H9 (cell line): ENCODE results near the gene CFAP298. TPM values are rescaled to one million over a fixed set of nuclear protein-coding genes. Genes with fewer than 3 reads are reported as not detected.

Experiments used
- DNase-seq: peaks from one replicate; pipeline ENCODE4 v3.0.0-alpha.2; 2017
- H2AFZ ChIP-seq: one replicate; pipeline ENCODE4 v1.6.1; 2013; ENCODE audit warnings: mild to moderate bottlenecking, low read length, control low read depth, moderate library complexity
- H2AK5ac ChIP-seq: 2 replicates; pipeline ENCODE4 v1.6.1; 2013; ENCODE audit warnings: low read length, control low read depth, mixed read lengths; ENCODE audit not compliant: insufficient read length
- H2BK120ac ChIP-seq: one replicate; pipeline ENCODE4 v1.6.1; 2013; ENCODE audit warnings: low read depth, mild to moderate bottlenecking, low read length, control low read depth, inconsistent platforms; ENCODE audit not compliant: poor library complexity, severe bottlenecking
- H2BK12ac ChIP-seq: 2 replicates; pipeline ENCODE4 v1.6.1; 2013; ENCODE audit warnings: low read length, control low read depth, mixed read lengths, low read depth; ENCODE audit not compliant: insufficient read length
- H2BK15ac ChIP-seq: 2 replicates; pipeline ENCODE4 v1.6.1; 2013; ENCODE audit warnings: low read depth, low read length, control low read depth
- H2BK20ac ChIP-seq: one replicate; pipeline ENCODE4 v1.6.1; 2013; ENCODE audit warnings: low read depth, mild to moderate bottlenecking, low read length, control low read depth, inconsistent platforms; ENCODE audit not compliant: poor library complexity, severe bottlenecking
- H2BK5ac ChIP-seq: 2 replicates; pipeline ENCODE4 v1.6.1; 2013; ENCODE audit warnings: low read length, control low read depth, mixed read lengths; ENCODE audit not compliant: insufficient read length
- H3K14ac ChIP-seq: 2 replicates; pipeline ENCODE4 v1.6.1; 2013; ENCODE audit warnings: low read length, control low read depth; ENCODE audit not compliant: insufficient read depth
- H3K18ac ChIP-seq: 2 replicates; pipeline ENCODE4 v1.6.1; 2013; ENCODE audit warnings: low read depth, mild to moderate bottlenecking, mixed read lengths, low read length, control low read depth; ENCODE audit not compliant: insufficient read length
- H3K23ac ChIP-seq: 2 replicates; pipeline ENCODE4 v1.6.1; 2013; ENCODE audit warnings: low read length, control low read depth, mixed read lengths, low read depth; ENCODE audit not compliant: insufficient read length
- H3K23me2 ChIP-seq: 2 replicates; pipeline ENCODE4 v1.6.1; 2013; ENCODE audit warnings: low read depth, mild to moderate bottlenecking, mixed read lengths, low read length, control low read depth; ENCODE audit not compliant: insufficient read length, poor library complexity, severe bottlenecking
- H3K27ac ChIP-seq: 2 replicates; pipeline ENCODE4 v1.5.1; 2013; ENCODE audit warnings: low read length, control low read depth, mixed read lengths, low read depth; ENCODE audit not compliant: insufficient read length
- H3K27me3 ChIP-seq: 2 replicates; pipeline ENCODE4 v1.6.1; 2013; ENCODE audit warnings: low read length, control low read depth, inconsistent platforms; ENCODE audit not compliant: insufficient read depth
- H3K4ac ChIP-seq: 2 replicates; pipeline ENCODE4 v1.6.1; 2013; ENCODE audit warnings: low read depth, mild to moderate bottlenecking, control low read depth, inconsistent platforms, low read length, moderate library complexity
- H3K4me1 ChIP-seq: 2 replicates; pipeline ENCODE4 v1.6.1; 2013; ENCODE audit warnings: low read length, control low read depth, inconsistent platforms; ENCODE audit not compliant: insufficient read depth
- H3K4me2 ChIP-seq: 2 replicates; pipeline ENCODE4 v1.6.1; 2013; ENCODE audit warnings: low read length, control low read depth, mixed read lengths; ENCODE audit not compliant: insufficient read length, insufficient read depth
- H3K56ac ChIP-seq: 2 replicates; pipeline ENCODE4 v1.6.1; 2013; ENCODE audit warnings: low read depth, mild to moderate bottlenecking, mixed read lengths, low read length, control low read depth; ENCODE audit not compliant: insufficient read length
- H3K79me1 ChIP-seq: 2 replicates; pipeline ENCODE4 v1.6.1; 2013; ENCODE audit warnings: low read depth, mild to moderate bottlenecking, moderate library complexity, low read length, control low read depth, inconsistent platforms; ENCODE audit not compliant: insufficient read depth, poor library complexity, severe bottlenecking
- H3K79me2 ChIP-seq: 2 replicates; pipeline ENCODE4 v1.6.1; 2013; ENCODE audit warnings: low read length, control low read depth, inconsistent platforms; ENCODE audit not compliant: insufficient read depth
- H3K9ac ChIP-seq: 2 replicates; pipeline ENCODE4 v1.6.1; 2013; ENCODE audit warnings: low read length, control low read depth, mixed read lengths; ENCODE audit not compliant: insufficient read length; ENCODE audit errors: extremely low read depth
- H3K9me3 ChIP-seq: one replicate; pipeline ENCODE4 v1.6.1; 2013; ENCODE audit warnings: low read depth, low read length, inconsistent platforms; ENCODE audit not compliant: control insufficient read depth
- H3T11ph ChIP-seq: one replicate; pipeline ENCODE4 v1.6.1; 2013; ENCODE audit warnings: mild to moderate bottlenecking, low read length, control low read depth, inconsistent platforms
- H4K20me1 ChIP-seq: one replicate; pipeline ENCODE4 v1.6.1; 2013; ENCODE audit not compliant: control insufficient read depth, insufficient read length, insufficient read depth
- H4K5ac ChIP-seq: 2 replicates; pipeline ENCODE4 v1.6.1; 2013; ENCODE audit warnings: low read depth, mild to moderate bottlenecking, mixed read lengths, low read length, control low read depth; ENCODE audit not compliant: insufficient read length
- H4K8ac ChIP-seq: replicated peaks from 2 replicates; pipeline ENCODE4 v1.6.1; 2013; ENCODE audit warnings: low read length, control low read depth, mixed read lengths, low read depth; ENCODE audit not compliant: insufficient read length
- H4K91ac ChIP-seq: 2 replicates; pipeline ENCODE4 v1.6.1; 2013; ENCODE audit warnings: low read depth, mild to moderate bottlenecking, moderate library complexity, mixed read lengths, low read length, control low read depth; ENCODE audit not compliant: insufficient read length
- H3K27ac Mint-ChIP-seq, 3 experiments: 2 replicates in 2 of 3; 3 replicates in 1 of 3; pipeline ENCODE4 v1.8.0; 2020 to 2021; ENCODE audit warnings: mixed read lengths in 3 of 3, mild to moderate bottlenecking in 1 of 3, moderate library complexity in 1 of 3
- H3K27me3 Mint-ChIP-seq: 2 replicates; pipeline ENCODE4 v1.8.0; 2021; ENCODE audit warnings: low read depth, mild to moderate bottlenecking, moderate library complexity, mixed read lengths
- H3K36me3 Mint-ChIP-seq, 3 experiments: 2 replicates in 2 of 3; 3 replicates in 1 of 3; pipeline ENCODE4 v1.8.0; 2020 to 2021; ENCODE audit warnings: low read depth in 3 of 3, mixed read lengths in 3 of 3; ENCODE audit not compliant: insufficient read depth in 1 of 3
- H3K4me1 Mint-ChIP-seq, 2 experiments: 2 replicates each; pipeline ENCODE4 v1.8.0; 2020; ENCODE audit warnings: mixed read lengths in 2 of 2
- H3K4me3 Mint-ChIP-seq, 2 experiments: 2 replicates in 1 of 2; 3 replicates in 1 of 2; pipeline ENCODE4 v1.8.0; 2020 to 2021; ENCODE audit warnings: mild to moderate bottlenecking in 2 of 2, mixed read lengths in 2 of 2, moderate library complexity in 1 of 2
- H3K9me3 Mint-ChIP-seq, 2 experiments: 2 replicates in 1 of 2; 3 replicates in 1 of 2; pipeline ENCODE4 v1.8.0; 2020; ENCODE audit warnings: mild to moderate bottlenecking in 2 of 2, mixed read lengths in 2 of 2, moderate library complexity in 1 of 2
- CTCF ChIP-seq: fragments of 200-600 bp; sonication (generic); conservative IDR thresholded peaks from 3 replicates; pipeline ENCODE4 v1.8.0; 2021; ENCODE audit warnings: antibody characterized with exemption, mild to moderate bottlenecking
- whole genome bisulfite sequencing: extraction: QIAGEN DNeasy Blood & Tissue Kit; methylation state at CpG from one replicate; pipeline ENCODE4 v1.1.7; 2013; ENCODE audit warnings: missing lambda C conversion rate, low lambda C conversion rate, mixed read lengths; ENCODE audit not compliant: insufficient read length; ENCODE audit errors: extremely low coverage; 5-methylcytosine and 5-hydroxymethylcytosine counted together
- total RNA-seq: library from RNA; stranded (reverse); gene quantifications from 2 replicates; pipeline ENCODE4 v1.2.1, GENCODE V29; 2021

Gene CFAP298
- total RNA-seq, 1 experiment from 2014 or later = 81.8 TPM

GRCh38 chr21:32599091-32599490 is 13.1 kb downstream of the CFAP298 start:
- no peak overlapping the region for H2AFZ ChIP-seq
- H4K5ac ChIP-seq = no peak overlapping the region
- H2BK15ac ChIP-seq = no peak overlapping the region
- no peak for DNase-seq
- no peak for TF ChIP-seq CTCF
- H3K4me2 ChIP-seq = no peak overlapping the region
- H2BK12ac ChIP-seq = no peak overlapping the region
- H3K9ac ChIP-seq = no peak overlapping the region
- Mint-ChIP-seq H3K9me3 (no peaks in the 10 kb centered on the region), H3K27ac (no peak overlapping the region), H3K4me1 (peaks cover 29 to 34% of the 10 kb centered on the region in 2 experiments), H3K27me3 (no peaks in the 10 kb centered on the region; the same call in 1 of the 2 replicates), H3K36me3 (peaks cover 41 to 66% (median 52%) of the 10 kb centered on the region in 3 experiments), H3K4me3 (no peak overlapping the region)
- H3K56ac ChIP-seq = no peak overlapping the region
- no peaks in the 10 kb centered on the region for H3K79me2 ChIP-seq
- H3K18ac ChIP-seq = no peak overlapping the region
- WGBS = no CpG with 5 or more reads among the region's 5 CpGs
- no peak overlapping the region for H2BK5ac ChIP-seq
- no peak overlapping the region for H3K14ac ChIP-seq
- H2BK20ac ChIP-seq = no peak overlapping the region
- H3K27ac ChIP-seq = no peak overlapping the region
- no peak overlapping the region for H3T11ph ChIP-seq
- no peaks in the 10 kb centered on the region for H3K27me3 ChIP-seq
- H3K79me1 ChIP-seq = no peaks in the 10 kb centered on the region
- H2BK120ac ChIP-seq = no peak overlapping the region
- no peaks in the 10 kb centered on the region for H4K20me1 ChIP-seq
- H3K4ac ChIP-seq = no peak overlapping the region
- no peak overlapping the region for H4K91ac ChIP-seq
- H2AK5ac ChIP-seq = no peak overlapping the region
- H3K23ac ChIP-seq = no peak overlapping the region
- no peak overlapping the region for H4K8ac ChIP-seq
- no peaks in the 10 kb centered on the region for H3K9me3 ChIP-seq
- H3K23me2 ChIP-seq = no peaks in the 10 kb centered on the region
- H3K4me1 ChIP-seq = peaks cover 8% of the 10 kb centered on the region; the same call in 1 of the 2 replicates
